ENCODE measurements around the gene ECI1.
"Not testable (repeated sequence)": the region's sequence is repeated elsewhere in the genome, so short reads cannot be mapped to it uniquely, and the experiment has no call there.

Gene ECI1

GRCh38 chr16:2260250-2260649 lies 8.9 kb upstream of the ECI1 start:
- TF ChIP-seq CTCF (IDR thresholded peaks at IDR 0.05; ENCODE audit: low read depth, low read length, missing control alignments): no peak
- no peak overlapping the region for H3K4me3 ChIP-seq (replicated peaks; ENCODE audit: low read depth, low read length)
- no peak for DNase-seq (ENCODE audit: extremely low read depth, low read depth)

- not testable (repeated sequence) for H3K4me3 ChIP-seq (replicated peaks; ENCODE audit: low read depth, low read length); DNase-seq (ENCODE audit: extremely low read depth, low read depth)
Measured at GRCh38 chr16:2258530-2258929, 7.1 kb upstream of the ECI1 start.

GRCh38 chr16:2257726-2258125 lies 6.3 kb upstream of the ECI1 start:
- H3K4me3 ChIP-seq (replicated peaks; ENCODE audit: low read depth, low read length): no peak overlapping the region
- DNase-seq (ENCODE audit: extremely low read depth, low read depth): no peak
- TF ChIP-seq CTCF (IDR thresholded peaks at IDR 0.05; ENCODE audit: low read depth, low read length, missing control alignments): no peak

- TF ChIP-seq CTCF (IDR thresholded peaks at IDR 0.05; ENCODE audit: low read depth, low read length, missing control alignments): no peak
- no peak for DNase-seq (ENCODE audit: extremely low read depth, low read depth)
- no peak overlapping the region for H3K4me3 ChIP-seq (replicated peaks; ENCODE audit: low read depth, low read length)
Measured at GRCh38 chr16:2256531-2257140, 5.2 kb upstream of the ECI1 start.

GRCh38 chr16:2253293-2253692 lies 1.9 kb upstream of the ECI1 start:
- H3K4me3 ChIP-seq (replicated peaks; ENCODE audit: low read depth, low read length): no peak overlapping the region
- TF ChIP-seq CTCF (IDR thresholded peaks at IDR 0.05; ENCODE audit: low read depth, low read length, missing control alignments): no peak

GRCh38 chr16:2252806-2253148 lies 1.4 kb upstream of the ECI1 start:
- no peak for DNase-seq (ENCODE audit: extremely low read depth, low read depth)
- TF ChIP-seq CTCF (IDR thresholded peaks at IDR 0.05; ENCODE audit: low read depth, low read length, missing control alignments): no peak
- no peak overlapping the region for H3K4me3 ChIP-seq (replicated peaks; ENCODE audit: low read depth, low read length)

More at GRCh38 chr16:2253293-2253692, 1.9 kb upstream of the ECI1 start:
- DNase-seq (ENCODE audit: extremely low read depth, low read depth): no peak

- TF ChIP-seq CTCF (IDR thresholded peaks at IDR 0.05; ENCODE audit: low read depth, low read length, missing control alignments): no peak
- peak overlapping the region; percentile 70 for H3K4me3 ChIP-seq (replicated peaks; ENCODE audit: low read depth, low read length)
- no peak for DNase-seq (ENCODE audit: extremely low read depth, low read depth)
Measured at GRCh38 chr16:2250652-2251295, 613 bp downstream of the ECI1 start.

Data from HFF-Myc (cell line).